Upper lobe of left lung (tissue), 6 donors: ENCODE results near the gene AFF1. TPM values are rescaled to one million over a fixed set of nuclear protein-coding genes. Genes with fewer than 3 reads are reported as not detected.

Experiments used
- ATAC-seq, 2 donors: fragments of 200-7000 bp; cut with Tn5 transposase; one replicate each; pipeline ENCODE4 v1.9.1; 2022; ENCODE audit warnings: mild to moderate bottlenecking in 2 of 2, moderate library complexity in 2 of 2; ENCODE audit not compliant: low FRiP score in 2 of 2
- DNase-seq, 2 donors: peaks; one replicate each; pipeline ENCODE4 v3.0.0-alpha.2; 2019 to 2020
- H3K27ac ChIP-seq, 4 donors: fragments of 200-600 bp; sonication (generic); one replicate each; pipeline ENCODE4 v1.5.1; 2016 to 2019
- H3K27me3 ChIP-seq, 4 donors: fragments of 200-600 bp; sonication (generic); one replicate each; pipeline ENCODE4 v1.5.1; 2017 to 2019
- H3K36me3 ChIP-seq, 4 donors: fragments of 200-600 bp; sonication (generic); one replicate each; pipeline ENCODE4 v1.5.1; 2016 to 2019
- H3K4me1 ChIP-seq, 4 donors: fragments of 200-600 bp; sonication (generic); one replicate each; pipeline ENCODE4 v1.5.1; 2018 to 2019
- H3K4me3 ChIP-seq, 4 donors: fragments of 200-600 bp; sonication (generic); one replicate each; pipeline ENCODE4 v1.5.1; 2017 to 2019; ENCODE audit warnings: mild to moderate bottlenecking in 2 of 4, moderate library complexity in 1 of 4
- H3K9me3 ChIP-seq, 4 donors: fragments of 200-600 bp; sonication (generic); one replicate each; pipeline ENCODE4 v1.5.1; 2018 to 2019
- CTCF ChIP-seq, 6 experiments: fragments of 450-650 bp in 4 of 6; fragments of 200-600 bp in 2 of 6; sonication (generic) in 2 of 6; IDR thresholded peaks; one replicate each; pipeline ENCODE4 v1.5.1; 2016 to 2019; ENCODE audit warnings: antibody characterized with exemption in 6 of 6
- EP300 ChIP-seq, 4 donors: sonication (generic); formaldehyde crosslinking; IDR thresholded peaks; one replicate each; pipeline ENCODE4 v1.5.1; 2017; ENCODE audit warnings: antibody characterized with exemption in 4 of 4, control low read depth in 2 of 4
- POLR2A ChIP-seq, 4 donors: fragments of 450-650 bp; IDR thresholded peaks; one replicate each; pipeline ENCODE4 v1.5.1; 2016 to 2017; ENCODE audit warnings: antibody characterized with exemption in 4 of 4, mild to moderate bottlenecking in 2 of 4
- POLR2AphosphoS5 ChIP-seq, 2 donors: sonication (generic); formaldehyde crosslinking; IDR thresholded peaks; one replicate each; pipeline ENCODE4 v1.5.1; 2017; ENCODE audit warnings: antibody characterized with exemption in 2 of 2
- WGBS, 2 donors: methylation state at CpG; one replicate each; pipeline ENCODE4 v1.1.5; 2017 to 2018; 5-methylcytosine and 5-hydroxymethylcytosine counted together
- total RNA-seq, 6 donors: library from RNA; depleted of rRNA in 4 of 6; stranded (reverse); fragments of >200 nt in 4 of 6; gene quantifications; one replicate each; pipeline versions ENCODE4 v1.1.0 to v1.2.1, GENCODE V29; 2016 to 2021
- donor health status: DM: no; HTN: no; CAD: no; lungs with moderate emphysema.
- donor health status: DM: no; HTN: yes; CAD: no; lungs with severe emphysema.

AFF1 gene
- total RNA-seq, 6 donors from 2014 or later, result 45.5 to 124 (median 83.9) TPM

- no peaks in the 10 kb centered on the region for H3K9me3 ChIP-seq
- no peak for DNase-seq
- WGBS, 2 donors, result 52 to 68% methylated on average over 3 of the region's 3 CpGs
- TF ChIP-seq CTCF (IDR thresholded peaks at IDR 0.05) (no peak), POLR2A (IDR thresholded peaks at IDR 0.05) (no peak), EP300 (IDR thresholded peaks at IDR 0.05) (no peak), POLR2AphosphoS5 (IDR thresholded peaks at IDR 0.05) (no peak)
- H3K4me1 ChIP-seq, result peaks cover 57 to 82% (median 66%) of the 10 kb centered on the region in 4 donors
- peak overlapping the region; percentile 28 to 59 (median 46) for H3K27ac ChIP-seq
- H3K36me3 ChIP-seq, result peaks cover 0 to 3% (median 0%) of the 10 kb centered on the region in 4 donors
- H3K4me3 ChIP-seq, result no peak overlapping the region
- no peaks in the 10 kb centered on the region for H3K27me3 ChIP-seq
- ATAC-seq, result no peak
Measured at GRCh38 chr4:87054900-87055299, 120.1 kb downstream of the AFF1 start.

- ATAC-seq, result no peak
- H3K27me3 ChIP-seq, result no peaks in the 10 kb centered on the region
- peak overlapping the region in 3 of 4 donors; percentile 28 to 59 (median 56) for H3K27ac ChIP-seq
- H3K36me3 ChIP-seq, result peaks cover 0 to 3% (median 0%) of the 10 kb centered on the region in 4 donors
- peaks cover 59 to 84% (median 67%) of the 10 kb centered on the region in 4 donors for H3K4me1 ChIP-seq
- TF ChIP-seq POLR2A (IDR thresholded peaks at IDR 0.05) (no peak), CTCF (IDR thresholded peaks at IDR 0.05) (no peak), EP300 (IDR thresholded peaks at IDR 0.05) (no peak), POLR2AphosphoS5 (IDR thresholded peaks at IDR 0.05) (no peak)
- no peak overlapping the region for H3K4me3 ChIP-seq
- 34 to 38% methylated on average over 2 of the region's 2 CpGs for WGBS, 2 donors
- no peaks in the 10 kb centered on the region for H3K9me3 ChIP-seq
- DNase-seq, result no peak
Measured at GRCh38 chr4:87055311-87055710, 120.5 kb downstream of the AFF1 start.

GRCh38 chr4:87056881-87057280 lies 122.1 kb downstream of the AFF1 start:
- Histone ChIP-seq H3K4me3 (no peak overlapping the region), H3K27ac (peak overlapping the region in 3 of 4 donors; percentile 40 to 59 (median 56)), H3K36me3 (peaks cover 0 to 5% (median 0%) of the 10 kb centered on the region in 4 donors), H3K27me3 (no peaks in the 10 kb centered on the region), H3K4me1 (peaks cover 53 to 75% (median 61%) of the 10 kb centered on the region in 4 donors), H3K9me3 (no peaks in the 10 kb centered on the region)
- ATAC-seq (no peak), DNase-seq (no peak)
- TF ChIP-seq CTCF (IDR thresholded peaks at IDR 0.05) (no peak), EP300 (IDR thresholded peaks at IDR 0.05) (no peak), POLR2AphosphoS5 (IDR thresholded peaks at IDR 0.05) (no peak), POLR2A (IDR thresholded peaks at IDR 0.05) (no peak)
- WGBS, 2 donors, result 82 to 88% methylated on average over 2 of the region's 2 CpGs

GRCh38 chr4:87057835-87058355 lies 123.1 kb downstream of the AFF1 start:
- Histone ChIP-seq H3K4me1 (peaks cover 53 to 72% (median 59%) of the 10 kb centered on the region in 4 donors), H3K27me3 (no peaks in the 10 kb centered on the region), H3K9me3 (no peaks in the 10 kb centered on the region), H3K27ac (peak overlapping the region; percentile 3 to 50 (median 44)), H3K36me3 (peaks cover 0 to 5% (median 0%) of the 10 kb centered on the region in 4 donors), H3K4me3 (no peak overlapping the region)
- TF ChIP-seq POLR2A (IDR thresholded peaks at IDR 0.05) (no peak), CTCF (IDR thresholded peaks at IDR 0.05) (no peak), EP300 (IDR thresholded peaks at IDR 0.05) (no peak), POLR2AphosphoS5 (IDR thresholded peaks at IDR 0.05) (no peak)
- ATAC-seq (no peak), DNase-seq (no peak)
- 64 to 67% methylated on average over 6 of the region's 6 CpGs for WGBS, 2 donors
